A549 (cell line): ENCODE results near the gene PRSS2.

Source experiments
- BCL3 ChIP-seq: fragments of >200 bp; sonication (Bioruptor Twin); formaldehyde crosslinking; IDR thresholded peaks from 3 replicates; pipeline ENCODE4 v1.6.1; 2016
- CTCF ChIP-seq: fragments of >200 bp; sonication (Bioruptor Twin); formaldehyde crosslinking; IDR thresholded peaks from 3 replicates; pipeline ENCODE4 v1.5.1; 2016
- ELK1 ChIP-seq: fragments of 150-350 bp; IDR thresholded peaks from 2 replicates; pipeline ENCODE4 v1.6.1; 2014; ENCODE audit warnings: low read depth, mild to moderate bottlenecking, low read length
- EP300 ChIP-seq, 2 experiments: fragments of >200 bp; sonication (Bioruptor Twin); formaldehyde crosslinking; IDR thresholded peaks; 2 replicates in 1 of 2; 3 replicates in 1 of 2; pipeline ENCODE4 v1.6.1; 2016 to 2017
- FOSB ChIP-seq: fragments of 250-450 bp; sonication (Bioruptor Pico); IDR thresholded peaks from 2 replicates; pipeline ENCODE4 v1.5.0; 2020; ENCODE audit warnings: mild to moderate bottlenecking, moderate library complexity
- HDAC2 ChIP-seq: fragments of 200-600 bp; sonication (generic); IDR thresholded peaks from 2 replicates; pipeline ENCODE4 v1.6.1; 2016
- MAX ChIP-seq: IDR thresholded peaks from 2 replicates; pipeline ENCODE4 v1.6.1; 2012
- POLR2A ChIP-seq: IDR thresholded peaks from 2 replicates; pipeline ENCODE4 v1.6.1; 2012; ENCODE audit warnings: mild to moderate bottlenecking, low read length
- RCOR1 ChIP-seq: fragments of 150-350 bp; IDR thresholded peaks from 2 replicates; pipeline ENCODE4 v1.6.1; 2014; ENCODE audit warnings: antibody characterized with exemption, low read length, low read depth
- REST ChIP-seq: fragments of 200-600 bp; sonication (generic); IDR thresholded peaks from 2 replicates; pipeline ENCODE4 v1.6.1; 2016; ENCODE audit warnings: antibody characterized with exemption, mild to moderate bottlenecking, moderate library complexity
- RFX5 ChIP-seq: fragments of 450-650 bp; IDR thresholded peaks from 2 replicates; pipeline ENCODE4 v1.7.1; 2014; ENCODE audit warnings: antibody characterized with exemption, mild to moderate bottlenecking, moderate library complexity
- SREBF2 ChIP-seq: fragments of 450-650 bp; IDR thresholded peaks from 2 replicates; pipeline ENCODE4 v1.6.1; 2014; ENCODE audit warnings: mild to moderate bottlenecking, moderate library complexity
- USF2 ChIP-seq: fragments of 450-650 bp; IDR thresholded peaks from 2 replicates; pipeline ENCODE4 v1.6.1; 2014; ENCODE audit warnings: antibody characterized with exemption

- no peak for TF ChIP-seq ELK1
- no peak for TF ChIP-seq MAX
- TF ChIP-seq SREBF2: no peak
- no peak for TF ChIP-seq CTCF
- no peak for TF ChIP-seq RCOR1
- TF ChIP-seq EP300 (IDR thresholded peaks at IDR 0.05): no peak
- no peak for TF ChIP-seq USF2
- TF ChIP-seq REST: no peak
- no peak for TF ChIP-seq RFX5
- no peak for TF ChIP-seq HDAC2
- no peak for TF ChIP-seq BCL3
- no peak for TF ChIP-seq POLR2A
- TF ChIP-seq FOSB (CRISPR knock-in tag): no peak
These were observed 20.3 kb upstream of the PRSS2 start for GRCh38 chr7:142750321-142750938.
